Vagina (tissue), 2 donors: ENCODE results near the gene ZNF534.
"Not testable (repeated sequence)": the region's sequence is repeated elsewhere in the genome, so short reads cannot be mapped to it uniquely, and the experiment has no call there.

Experiments used
- CTCF ChIP-seq, 3 experiments: fragments of 450-650 bp in 2 of 3; fragments of 200-600 bp in 1 of 3; sonication (generic) in 1 of 3; IDR thresholded peaks; one replicate each; pipeline ENCODE4 v1.5.1; 2017 to 2019; ENCODE audit warnings: antibody characterized with exemption in 3 of 3, mild to moderate bottlenecking in 2 of 3, moderate library complexity in 2 of 3
- POLR2AphosphoS5 ChIP-seq, 2 donors: sonication (generic); formaldehyde crosslinking; IDR thresholded peaks; one replicate each; pipeline ENCODE4 v1.9.0; 2017; ENCODE audit warnings: antibody characterized with exemption in 2 of 2, mild to moderate bottlenecking in 2 of 2, low read depth in 1 of 2; ENCODE audit not compliant: insufficient read depth in 1 of 2

GRCh38 chr19:52500991-52501390 is 72.0 kb downstream of the ZNF534 start:
- not testable (repeated sequence) for TF ChIP-seq POLR2AphosphoS5 (IDR thresholded peaks at IDR 0.05; ENCODE audit: insufficient read depth in 1 of 2, low read depth in 1 of 2); CTCF (IDR thresholded peaks at IDR 0.05)
